Calu3 (cell line): ENCODE measurements around the gene IFNAR1. TPM values are rescaled to one million over a fixed set of nuclear protein-coding genes. Genes with fewer than 3 reads are reported as not detected.

Experiments used
- BruUV-seq: library from RNA; stranded (reverse); fragments of 400-500 nt; replicated peaks from 2 replicates; lab custom pipeline; 2021; lab: Mats Ljungman, UMichigan
- CTCF ChIA-PET: fragments of 300-600 bp; sonication (Branson Sonifier 250); formaldehyde crosslinking; loops from one replicate; lab custom pipeline; 2022; ENCODE audit warnings: antibody characterized with exemption; lab: Charles Lee
- DNase-seq: peaks from one replicate; pipeline ENCODE4 v3.0.0; 2022
- H3K27ac Mint-ChIP-seq: one replicate; pipeline ENCODE4 v1.8.0; 2022; ENCODE audit warnings: mixed read lengths; ENCODE audit not compliant: unreplicated experiment
- H3K27me3 Mint-ChIP-seq: one replicate; pipeline ENCODE4 v1.8.0; 2022; ENCODE audit warnings: mixed read lengths; ENCODE audit not compliant: unreplicated experiment
- H3K36me3 Mint-ChIP-seq: one replicate; pipeline ENCODE4 v1.8.0; 2022; ENCODE audit warnings: mild to moderate bottlenecking, moderate library complexity, mixed read lengths; ENCODE audit not compliant: insufficient read depth, unreplicated experiment
- H3K4me1 Mint-ChIP-seq: one replicate; pipeline ENCODE4 v1.8.0; 2022; ENCODE audit warnings: mild to moderate bottlenecking, low read depth, mixed read lengths; ENCODE audit not compliant: unreplicated experiment
- H3K4me3 Mint-ChIP-seq: one replicate; pipeline ENCODE4 v1.8.0; 2022; ENCODE audit warnings: mild to moderate bottlenecking, low read depth, moderate library complexity, mixed read lengths; ENCODE audit not compliant: unreplicated experiment
- H3K9me3 Mint-ChIP-seq: one replicate; pipeline ENCODE4 v1.8.0; 2022; ENCODE audit warnings: low read depth, mixed read lengths; ENCODE audit not compliant: unreplicated experiment
- CTCF ChIP-seq: fragments of 200-600 bp; IDR thresholded peaks from one replicate; pipeline ENCODE4 v1.8.0; 2022; ENCODE audit warnings: antibody characterized with exemption; ENCODE audit not compliant: unreplicated experiment
- intact Hi-C: fragments of 100-400 bp; cut with micrococcal nuclease; formaldehyde crosslinking; loops from one replicate; pipeline ENCODE4 v1.10.0; 2022; ENCODE audit not compliant: unreplicated experiment
- total RNA-seq: library from RNA; stranded (reverse); gene quantifications from 2 replicates; pipeline ENCODE4 v1.2.3, GENCODE V29; 2022

IFNAR1 gene
- total RNA-seq, 1 experiment from 2014 or later: 35.2 TPM

- TF ChIP-seq CTCF: no peak
- H3K27me3 Mint-ChIP-seq: peaks cover 30% of the 10 kb centered on the region
- CTCF ChIA-PET: no interaction called here
- no peak overlapping the region for H3K27ac Mint-ChIP-seq
- H3K4me1 Mint-ChIP-seq: no peaks in the 10 kb centered on the region
- intact Hi-C loops: no loop called here
- no TSS peak for BruUV-seq
- no peak for DNase-seq
- H3K4me3 Mint-ChIP-seq: no peak overlapping the region
- no peaks in the 10 kb centered on the region for H3K36me3 Mint-ChIP-seq
- H3K9me3 Mint-ChIP-seq: no peaks in the 10 kb centered on the region
Measured at GRCh38 chr21:33313183-33313582, 11.6 kb upstream of the IFNAR1 start.

- intact Hi-C loops: no loop called here
- CTCF ChIA-PET: no interaction called here
- H3K27ac Mint-ChIP-seq: no peak overlapping the region
Measured at GRCh38 chr21:33313611-33314010, 11.2 kb upstream of the IFNAR1 start.

GRCh38 chr21:33314111-33314510 is 10.7 kb upstream of the IFNAR1 start:
- no peak for DNase-seq
- BruUV-seq: no TSS peak
- Mint-ChIP-seq H3K4me3 (no peak overlapping the region), H3K27me3 (peaks cover 30% of the 10 kb centered on the region), H3K27ac (no peak overlapping the region), H3K36me3 (no peaks in the 10 kb centered on the region), H3K9me3 (no peaks in the 10 kb centered on the region), H3K4me1 (no peaks in the 10 kb centered on the region)
- TF ChIP-seq CTCF: no peak
- CTCF ChIA-PET: no interaction called here
- intact Hi-C loops: no loop called here

More at GRCh38 chr21:33313611-33314010, 11.2 kb upstream of the IFNAR1 start:
- no peaks in the 10 kb centered on the region for H3K4me1 Mint-ChIP-seq
- H3K36me3 Mint-ChIP-seq: no peaks in the 10 kb centered on the region
- no peaks in the 10 kb centered on the region for H3K9me3 Mint-ChIP-seq
- BruUV-seq: no TSS peak
- DNase-seq: no peak
- no peak for TF ChIP-seq CTCF
- H3K4me3 Mint-ChIP-seq: no peak overlapping the region
- peaks cover 30% of the 10 kb centered on the region for H3K27me3 Mint-ChIP-seq

- H3K9me3 Mint-ChIP-seq: no peaks in the 10 kb centered on the region
- TF ChIP-seq CTCF: no peak
- H3K4me1 Mint-ChIP-seq: no peaks in the 10 kb centered on the region
- H3K27me3 Mint-ChIP-seq: peaks cover 30% of the 10 kb centered on the region
- H3K36me3 Mint-ChIP-seq: no peaks in the 10 kb centered on the region
- no peak for DNase-seq
- CTCF ChIA-PET: no interaction called here
- BruUV-seq: no TSS peak
- intact Hi-C loops: no loop called here
- H3K27ac Mint-ChIP-seq: no peak overlapping the region
- H3K4me3 Mint-ChIP-seq: no peak overlapping the region
Measured at GRCh38 chr21:33315946-33316710, 8.6 kb upstream of the IFNAR1 start.
